Measurements from ENCODE around the gene WNT7B. TPM values are rescaled to one million over a fixed set of nuclear protein-coding genes. Genes with fewer than 3 reads are reported as not detected.
A peak's percentile ranks its signal among the peaks of the same experiment; 100 is the strongest.

The WNT7B gene
- total RNA-seq, 1 experiment from 2014 or later, result 0.33 TPM

GRCh38 chr22:45971408-45972028 is 5.4 kb downstream of the WNT7B start:
- Mint-ChIP-seq H3K27me3 (ENCODE audit: low read depth) (peaks cover 81% of the 10 kb centered on the region), H3K4me3 (peak overlapping the region; percentile 67; the same call in 1 of the 2 replicates), H3K9me3 (no peaks in the 10 kb centered on the region), H3K4me1 (peaks cover 18% of the 10 kb centered on the region), H3K36me3 (peaks cover 3% of the 10 kb centered on the region), H3K27ac (no peak overlapping the region)
- no peak for DNase-seq (ENCODE audit: low spot score)
- POLR2A ChIA-PET, result no interaction called here
- CTCF ChIA-PET, result interaction anchor here (0.8 to 1.8 kb wide), 8 partner anchors 13 to 393 kb away, joined by 3 to 12 read pairs (median 4); no protein-coding TSS in a partner anchor
- ATAC-seq, result no peak
- TF ChIP-seq TP53 (CRISPR knock-in tag; IDR thresholded peaks at IDR 0.05) (0 out of 2 replicates have a peak, but pooled peaks have one; percentile 59), FOXK1 (CRISPR knock-in tag; IDR thresholded peaks at IDR 0.05) (peak; percentile 69; the same call in 1 of the 2 replicates), ZNF317 (CRISPR knock-in tag; IDR thresholded peaks at IDR 0.05; ENCODE audit: borderline replicate concordance, low read depth) (0 out of 2 replicates have a peak, but pooled peaks have one; percentile 25), ZNF281 (CRISPR knock-in tag; IDR thresholded peaks at IDR 0.05) (peak; percentile 40; the same call in 1 of the 2 replicates), USF1 (CRISPR knock-in tag; IDR thresholded peaks at IDR 0.05) (peak; percentile 33; the same call in 1 of the 2 replicates), TCF7 (CRISPR knock-in tag; IDR thresholded peaks at IDR 0.05; ENCODE audit: low read depth) (no peak), RELA (CRISPR knock-in tag; IDR thresholded peaks at IDR 0.05; ENCODE audit: borderline replicate concordance) (peak; percentile 83; the same call in 1 of the 2 replicates), FOXP1 (CRISPR knock-in tag; IDR thresholded peaks at IDR 0.05; ENCODE audit: borderline replicate concordance) (peak; percentile 88), ATF1 (CRISPR knock-in tag; IDR thresholded peaks at IDR 0.05) (0 out of 2 replicates have a peak, but pooled peaks have one; percentile 41), SP1 (CRISPR knock-in tag; conservative IDR thresholded peaks at IDR 0.05) (0 out of 2 replicates have a peak, but pooled peaks have one; percentile 42), MAX (CRISPR knock-in tag; IDR thresholded peaks at IDR 0.05) (peak; percentile 86), TEAD4 (CRISPR knock-in tag; IDR thresholded peaks at IDR 0.05) (peak; percentile 37; the same call in 1 of the 2 replicates), HMGXB4 (CRISPR knock-in tag; IDR thresholded peaks at IDR 0.05) (0 out of 2 replicates have a peak, but pooled peaks have one; percentile 13), JUN (CRISPR knock-in tag; IDR thresholded peaks at IDR 0.05) (no peak; the same call in 1 of the 2 replicates), ARID4B (CRISPR knock-in tag; IDR thresholded peaks at IDR 0.05; ENCODE audit: borderline replicate concordance) (peak; percentile 80; the same call in 1 of the 2 replicates), NFYB (CRISPR knock-in tag; conservative IDR thresholded peaks at IDR 0.05; ENCODE audit: low read depth) (0 out of 2 replicates have a peak, but pooled peaks have one; percentile 8), KAT7 (CRISPR knock-in tag; IDR thresholded peaks at IDR 0.05; ENCODE audit: borderline replicate concordance) (no peak), NR2C2 (CRISPR knock-in tag; IDR thresholded peaks at IDR 0.05) (no peak), ZNF121 (CRISPR knock-in tag; IDR thresholded peaks at IDR 0.05) (no peak), ZNF219 (CRISPR knock-in tag; IDR thresholded peaks at IDR 0.05; ENCODE audit: borderline replicate concordance) (no peak), FOXP4 (CRISPR knock-in tag; IDR thresholded peaks at IDR 0.05) (peak; percentile 87), E2F1 (CRISPR knock-in tag; IDR thresholded peaks at IDR 0.05) (0 out of 2 replicates have a peak, but pooled peaks have one; percentile 55), CREB1 (CRISPR knock-in tag; IDR thresholded peaks at IDR 0.05) (0 out of 2 replicates have a peak, but pooled peaks have one; percentile 30)
